ENCODE data around the gene UFD1. TPM values are rescaled to one million over a fixed set of nuclear protein-coding genes. Genes with fewer than 3 reads are reported as not detected.

UFD1 gene
- total and polyA plus RNA-seq, 2 experiments from 2014 or later, result 23.4 to 77.3 TPM

- TF ChIP-seq CTCF (IDR thresholded peaks at IDR 0.05; ENCODE audit: low read depth, low read length), result no peak
- DNase-seq (ENCODE audit: low read depth in 1 of 2, low spot score in 1 of 2), result peak in 1 of 2 donors; percentile 86
- H3K4me1 ChIP-seq (ENCODE audit: low read depth), result no peaks in the 10 kb centered on the region
- no peaks in the 10 kb centered on the region for H3K36me3 ChIP-seq
- H3K27me3 ChIP-seq, result no peaks in the 10 kb centered on the region
- H3K9me3 ChIP-seq (ENCODE audit: low read depth), result no peaks in the 10 kb centered on the region
- H3K4me3 ChIP-seq, result no peak overlapping the region
- H3K27ac ChIP-seq, result no peak overlapping the region
Observed at GRCh38 chr22:19483481-19484244, 4.7 kb upstream of the UFD1 start.

- no peak overlapping the region for H3K4me3 ChIP-seq
- no peaks in the 10 kb centered on the region for H3K9me3 ChIP-seq (ENCODE audit: low read depth)
- no peak for DNase-seq (ENCODE audit: low read depth in 1 of 2, low spot score in 1 of 2)
- no peak overlapping the region for H3K27ac ChIP-seq
- peaks cover 5% of the 10 kb centered on the region for H3K4me1 ChIP-seq (ENCODE audit: low read depth)
- no peaks in the 10 kb centered on the region for H3K36me3 ChIP-seq
- no peak for TF ChIP-seq CTCF (IDR thresholded peaks at IDR 0.05; ENCODE audit: low read depth, low read length)
- no peaks in the 10 kb centered on the region for H3K27me3 ChIP-seq
Observed at GRCh38 chr22:19482297-19482696, 3.3 kb upstream of the UFD1 start.

GRCh38 chr22:19480789-19481188, 1.8 kb upstream of the UFD1 start:
- Histone ChIP-seq H3K4me1 (ENCODE audit: low read depth) (peaks cover 5% of the 10 kb centered on the region), H3K27ac (no peak overlapping the region), H3K36me3 (no peaks in the 10 kb centered on the region), H3K27me3 (no peaks in the 10 kb centered on the region), H3K4me3 (no peak overlapping the region), H3K9me3 (ENCODE audit: low read depth) (no peaks in the 10 kb centered on the region)
- no peak for TF ChIP-seq CTCF (IDR thresholded peaks at IDR 0.05; ENCODE audit: low read depth, low read length)
- no peak for DNase-seq (ENCODE audit: low read depth in 1 of 2, low spot score in 1 of 2)

GRCh38 chr22:19480173-19480568, 1.2 kb upstream of the UFD1 start:
- no peak for TF ChIP-seq CTCF (IDR thresholded peaks at IDR 0.05; ENCODE audit: low read depth, low read length)
- Histone ChIP-seq H3K4me3 (peak overlapping the region; percentile 52), H3K27ac (no peak overlapping the region), H3K27me3 (no peaks in the 10 kb centered on the region), H3K36me3 (no peaks in the 10 kb centered on the region), H3K4me1 (ENCODE audit: low read depth) (peaks cover 5% of the 10 kb centered on the region), H3K9me3 (ENCODE audit: low read depth) (no peaks in the 10 kb centered on the region)
- DNase-seq (ENCODE audit: low read depth in 1 of 2, low spot score in 1 of 2), result no peak

GRCh38 chr22:19479355-19480172, 571 bp upstream of the UFD1 start, which contains the start of gene CDC45:
Gene CDC45 (plus strand): TSS chr22:19479920. CDS start chr22:19479969, 49 bp downstream.
- Histone ChIP-seq H3K27ac (peak within 1 kb of the TSS; percentile 97), H3K4me1 (ENCODE audit: low read depth) (peaks cover 5% of the 10 kb centered on the region), H3K36me3 (no peaks in the 10 kb centered on the region), H3K4me3 (peak within 1 kb of the TSS; percentile 52), H3K27me3 (no peaks in the 10 kb centered on the region), H3K9me3 (ENCODE audit: low read depth) (no peaks in the 10 kb centered on the region)
- no peak for TF ChIP-seq CTCF (IDR thresholded peaks at IDR 0.05; ENCODE audit: low read depth, low read length)
- DNase-seq (ENCODE audit: low read depth in 1 of 2, low spot score in 1 of 2), result peak; percentile 98 to 99
